GM18870 (cell line): ENCODE results near the gene BRD1.
"Not testable (repeated sequence)": the region's sequence is repeated elsewhere in the genome, so short reads cannot be mapped to it uniquely, and the experiment has no call there.

Experiments used
- ATAC-seq: cut with Tn5 transposase; IDR thresholded peaks from one replicate; pipeline ENCODE4 v1.9.1; 2021; ENCODE audit warnings: moderate library complexity; ENCODE audit not compliant: unreplicated experiment

The BRD1 gene

DNA sequence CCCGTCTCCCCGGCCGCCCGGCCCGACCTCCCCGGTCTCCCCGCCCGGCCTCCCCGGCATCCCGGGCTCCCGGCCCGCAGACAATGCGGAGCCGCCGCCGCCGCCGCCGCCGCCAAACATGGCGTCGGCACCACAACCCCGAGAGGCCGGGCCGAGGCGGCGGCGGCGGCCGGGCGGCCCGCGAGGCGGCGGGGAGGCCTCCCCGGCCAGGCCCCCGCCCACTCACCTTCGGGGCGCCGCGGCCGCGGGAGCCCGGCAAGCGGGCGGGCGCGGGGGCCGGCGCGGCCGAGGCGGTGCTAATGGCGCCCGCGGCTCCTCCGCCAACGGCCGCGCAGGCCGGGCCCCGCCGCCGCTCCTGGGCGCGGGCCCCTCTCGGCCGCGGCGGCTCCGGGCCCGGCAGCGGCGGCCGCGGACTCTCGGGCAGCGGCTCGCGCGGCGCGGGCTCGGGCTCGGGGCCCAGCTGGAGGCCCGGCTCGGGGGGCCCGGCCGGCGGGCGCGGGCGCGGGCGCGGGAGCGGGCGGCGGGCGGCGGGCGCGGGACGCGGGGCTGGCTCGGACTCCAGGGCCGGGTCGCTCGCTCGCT is 311 bp downstream of the BRD1 start:
- ATAC-seq: no peak

DNA sequence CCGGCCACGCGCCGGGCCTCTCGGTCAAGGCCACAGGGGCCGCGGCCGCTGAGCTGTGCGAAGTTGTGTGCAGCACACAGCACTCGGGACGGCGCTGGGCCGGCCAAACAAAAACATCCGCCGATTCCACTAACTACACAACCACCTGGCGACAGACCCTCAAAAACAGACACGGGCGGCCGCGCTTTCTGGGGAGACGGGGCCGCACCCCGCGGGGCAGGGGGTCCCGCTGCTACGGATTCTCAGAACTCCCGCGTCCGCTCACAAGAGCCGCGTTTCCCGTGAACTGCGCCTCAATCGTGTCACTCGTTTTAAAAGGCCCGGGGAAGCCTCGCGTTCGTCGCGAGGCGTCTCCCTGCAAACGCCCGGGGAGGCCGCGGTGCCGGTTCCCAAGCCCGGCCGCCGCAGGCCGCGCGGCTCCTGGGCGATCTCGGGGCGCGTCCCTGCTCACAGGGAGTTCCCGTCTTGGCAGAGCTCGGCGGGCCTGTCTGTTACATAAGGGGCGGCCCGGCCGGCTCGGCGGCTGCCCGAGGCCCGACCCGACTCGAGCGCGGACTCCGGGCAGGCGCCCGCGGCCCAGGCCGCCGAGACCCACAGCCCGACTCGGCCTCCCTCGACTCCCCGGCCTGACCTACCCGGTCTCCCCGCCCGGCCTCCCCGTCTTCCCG is 936 bp downstream of the BRD1 start:
- ATAC-seq: no peak

DNA sequence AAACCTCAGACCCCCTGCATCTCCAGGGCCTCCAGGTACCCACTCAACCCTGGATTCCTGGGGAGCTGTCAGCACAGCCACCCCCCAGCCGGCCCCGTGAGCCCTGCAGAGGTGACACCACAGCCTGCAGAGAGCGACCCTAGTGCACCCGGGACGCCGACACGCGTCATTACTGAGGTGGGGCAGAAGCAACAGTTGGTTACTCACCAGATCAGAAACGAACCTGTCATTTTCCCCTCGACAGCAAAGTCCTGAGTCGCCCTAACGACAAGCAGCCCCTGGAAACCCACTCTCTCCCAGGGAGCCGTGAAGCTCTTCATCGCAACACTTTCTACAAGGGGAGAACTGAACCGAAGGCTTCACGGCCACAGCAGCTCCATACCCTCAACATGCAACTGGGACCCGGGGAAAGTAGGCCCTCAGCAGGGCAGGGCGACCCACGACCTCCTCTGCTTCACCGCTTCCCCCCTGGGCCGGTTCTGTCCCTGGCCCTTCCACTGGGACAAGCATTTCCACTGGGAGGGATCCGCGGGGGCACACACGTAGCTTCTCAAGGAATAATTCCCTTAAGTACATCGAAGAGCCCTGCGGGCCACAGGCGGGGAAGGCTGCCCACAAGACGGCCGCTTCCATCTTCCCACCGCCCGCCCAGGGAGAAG is 1.6 kb downstream of the BRD1 start:
- ATAC-seq: no peak

DNA sequence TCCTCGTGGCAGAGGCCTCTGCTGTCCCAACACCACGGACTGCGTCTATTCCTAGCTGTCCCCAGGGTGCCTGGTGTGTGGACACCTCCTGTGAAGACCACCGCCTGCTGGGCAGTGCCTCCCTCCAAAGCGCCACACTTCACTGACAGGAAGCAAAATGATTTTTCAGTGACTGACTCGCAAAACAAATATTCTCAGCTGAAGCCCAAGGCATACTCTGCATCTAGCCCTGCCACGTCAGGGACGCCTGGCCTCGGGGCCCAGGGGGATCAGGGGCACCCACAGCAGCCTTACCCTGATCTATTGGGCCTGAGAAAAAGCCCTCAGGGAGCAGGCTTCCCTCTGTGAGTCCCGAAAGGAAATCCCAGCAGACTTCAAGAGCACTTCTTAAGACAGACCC is 2.2 kb downstream of the BRD1 start:
- ATAC-seq: no peak

DNA sequence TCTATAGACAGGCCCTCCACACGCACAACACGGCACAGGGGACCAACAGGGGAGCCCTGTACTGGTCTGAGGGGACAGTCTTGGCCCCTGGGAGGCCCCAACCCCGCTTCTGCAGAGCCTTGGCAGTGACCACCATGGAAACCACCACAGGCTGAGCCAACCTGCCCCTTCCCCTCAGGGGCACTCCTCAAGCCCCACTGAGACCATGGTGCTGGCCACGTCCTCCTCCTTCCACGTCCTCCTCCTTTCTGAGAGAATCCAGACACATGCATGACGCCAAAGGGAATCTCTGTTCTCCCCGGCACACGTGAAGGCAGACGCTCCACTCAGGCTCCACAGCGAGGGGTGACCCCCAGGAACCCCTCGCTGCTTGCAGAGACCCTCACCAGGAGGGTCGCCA is 2.7 kb downstream of the BRD1 start:
- no peak for ATAC-seq

DNA sequence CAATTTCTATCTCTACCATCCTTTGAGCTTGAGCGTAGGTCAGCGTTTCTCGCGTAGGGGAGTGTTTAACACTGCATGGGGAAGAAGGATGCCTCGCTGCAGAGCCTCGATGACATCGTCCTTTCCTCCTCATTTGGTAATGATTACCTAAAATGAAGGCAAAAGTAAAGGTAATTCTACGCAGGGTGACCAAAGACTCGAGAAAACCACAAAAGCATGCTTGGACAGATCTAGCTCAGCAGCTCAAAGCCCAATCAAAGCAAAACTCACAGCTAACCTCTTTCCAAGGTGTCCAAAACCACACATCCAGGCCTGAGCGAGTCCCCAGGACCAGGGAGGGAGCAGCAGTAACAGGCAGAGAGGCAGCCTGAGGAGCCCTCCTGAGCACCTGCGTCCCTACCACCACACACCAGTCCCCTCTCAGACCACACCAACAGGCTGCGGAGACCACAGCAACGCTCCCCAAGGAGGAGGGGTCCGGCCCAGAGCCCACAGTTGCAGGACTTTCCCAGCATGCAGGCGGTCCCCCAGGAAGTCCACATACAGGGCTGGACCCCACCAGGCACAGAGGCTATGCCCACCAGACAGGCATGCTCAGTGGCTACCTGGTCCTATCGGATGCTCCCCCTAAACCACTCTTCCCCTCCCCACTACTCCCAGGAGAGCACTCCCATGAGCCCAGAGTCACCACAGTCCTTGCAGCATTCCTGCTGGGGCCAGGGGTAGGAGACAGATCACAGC is 3.3 kb downstream of the BRD1 start:
- no peak for ATAC-seq

DNA sequence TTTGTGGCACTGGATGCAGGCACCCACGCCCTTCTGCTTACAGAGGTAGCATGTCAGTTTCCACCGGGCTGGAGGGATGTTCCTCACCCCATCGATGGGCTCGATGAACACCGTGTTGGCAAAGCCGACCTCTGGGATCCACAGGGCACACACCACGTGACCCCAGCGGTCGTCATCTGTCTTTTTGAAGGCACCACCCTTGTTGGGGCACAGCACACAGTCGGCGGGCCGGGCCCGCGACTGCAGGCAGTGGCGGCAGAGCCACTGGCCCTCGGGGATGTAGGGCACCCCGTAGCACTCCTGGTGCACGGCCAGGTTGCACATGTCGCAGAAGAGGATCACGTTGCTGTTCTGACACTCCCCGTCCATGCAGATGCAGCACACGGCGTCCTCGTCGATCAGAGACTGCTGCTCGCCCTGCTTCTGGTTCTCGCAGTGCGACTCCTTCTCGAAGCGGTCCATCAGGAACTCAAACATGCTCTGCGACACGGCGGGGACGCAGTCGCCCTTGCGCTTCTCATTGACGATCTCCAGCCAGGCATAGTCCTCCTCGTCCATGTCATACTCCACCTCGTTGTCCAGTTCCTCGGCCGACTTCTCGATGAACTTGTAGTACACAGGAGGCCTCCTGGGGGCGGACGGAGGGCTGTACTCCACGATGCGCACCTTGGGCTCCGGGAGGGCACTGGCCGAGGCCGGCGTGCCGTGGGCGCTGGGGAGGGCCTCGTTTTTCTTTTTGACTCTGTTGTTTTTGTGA is 4.2 kb downstream of the BRD1 start:
- no peak for ATAC-seq

DNA sequence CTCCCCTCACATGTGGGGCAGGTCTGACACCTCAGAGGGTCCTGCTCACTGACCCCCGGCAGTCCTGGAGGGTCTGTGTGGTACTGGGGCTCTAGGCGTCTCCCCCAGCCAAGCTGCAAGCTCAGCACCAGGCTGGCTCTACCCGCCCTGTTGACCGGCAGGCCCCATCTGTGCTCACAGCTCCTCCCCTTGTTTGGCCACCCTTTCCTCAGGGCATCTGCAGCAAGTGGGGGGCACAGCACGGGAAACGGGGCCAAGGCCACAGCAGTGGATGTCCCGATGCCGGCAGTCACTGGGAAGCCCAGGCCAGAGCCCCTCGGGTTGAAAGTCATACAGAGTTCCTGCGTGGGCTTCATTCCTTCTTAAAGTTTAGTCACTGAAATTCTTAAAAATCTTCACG is 5.9 kb downstream of the BRD1 start:
- not testable (repeated sequence) for ATAC-seq

DNA sequence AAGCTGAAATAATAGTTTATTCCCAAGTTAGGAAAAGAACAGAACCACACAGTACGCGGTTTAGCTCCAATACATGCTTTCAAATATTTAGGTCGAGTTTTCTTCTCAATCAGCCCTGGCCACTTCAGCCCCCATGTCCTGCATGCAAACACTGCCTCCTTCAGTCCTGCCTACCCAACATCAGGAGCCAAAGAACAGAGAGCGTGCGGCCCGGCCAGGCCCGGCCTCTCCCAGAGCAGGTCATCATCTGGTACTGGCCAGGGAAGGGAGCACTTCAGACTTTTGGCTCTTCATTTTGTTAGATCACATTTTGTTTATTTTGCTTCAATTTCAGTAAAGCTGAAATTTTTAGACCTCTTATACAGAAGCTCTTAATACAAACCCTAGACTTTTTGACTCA is 6.7 kb downstream of the BRD1 start:
- no peak for ATAC-seq

DNA sequence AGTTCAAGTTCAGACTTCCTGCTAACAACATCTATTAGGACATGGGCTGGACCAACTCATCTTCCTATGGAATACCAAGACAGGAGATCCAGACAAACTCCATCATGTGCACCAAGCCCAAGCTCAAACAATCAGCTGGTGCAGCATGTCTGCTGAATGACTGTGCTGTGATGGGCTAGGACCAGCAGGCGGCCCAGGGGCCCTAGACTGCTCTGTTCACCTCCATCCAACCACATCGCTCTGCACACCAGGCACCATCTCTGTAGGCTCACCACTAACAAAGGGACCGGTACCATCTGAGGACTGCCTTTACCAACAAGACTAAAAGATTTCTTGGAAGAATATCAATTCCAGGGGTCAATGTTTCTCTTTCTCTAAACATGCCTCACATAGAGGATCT is 10.3 kb downstream of the BRD1 start:
- ATAC-seq: no peak

DNA sequence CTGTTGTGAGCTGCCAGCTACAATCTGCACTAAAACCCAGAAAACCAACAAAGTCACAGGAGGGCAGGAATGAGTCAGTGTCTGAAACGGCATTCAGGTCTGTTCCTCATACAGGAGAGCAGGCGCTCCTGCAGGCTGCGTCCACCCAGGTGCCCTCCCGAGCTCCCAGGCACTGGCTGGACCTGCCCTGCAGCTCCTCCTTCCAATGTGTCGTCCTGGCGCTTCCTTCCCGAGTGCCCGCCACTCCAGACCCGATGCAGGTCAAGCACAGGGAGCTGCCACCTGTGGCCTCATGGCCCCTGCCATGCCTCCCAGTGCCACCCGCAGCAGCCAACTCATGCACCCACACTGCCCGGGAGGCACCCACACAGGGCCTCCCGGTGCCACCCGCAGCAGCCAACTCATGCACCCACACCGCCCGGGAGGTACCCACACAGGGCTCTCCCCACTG is 12.0 kb downstream of the BRD1 start:
- no peak for ATAC-seq

DNA sequence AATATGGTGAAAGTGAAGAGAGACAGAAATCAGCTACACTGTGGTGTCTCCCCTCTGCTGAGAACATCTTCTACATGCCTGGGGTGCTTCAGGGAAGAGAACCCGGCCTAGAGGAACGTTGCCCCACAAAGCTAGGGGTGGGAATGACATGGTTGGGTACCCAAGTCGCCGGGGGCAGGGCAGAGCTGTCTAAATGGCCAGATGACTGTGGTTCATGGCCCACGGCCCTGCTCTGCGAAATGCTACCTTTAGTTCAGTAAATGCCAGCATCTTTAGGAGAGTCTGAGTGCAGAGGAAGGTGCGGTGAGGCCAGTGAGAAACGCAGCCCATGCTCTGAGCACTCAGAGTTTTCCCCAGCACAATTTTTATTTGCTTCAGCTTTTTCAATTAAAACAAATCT is 12.8 kb downstream of the BRD1 start:
- ATAC-seq: no peak

DNA sequence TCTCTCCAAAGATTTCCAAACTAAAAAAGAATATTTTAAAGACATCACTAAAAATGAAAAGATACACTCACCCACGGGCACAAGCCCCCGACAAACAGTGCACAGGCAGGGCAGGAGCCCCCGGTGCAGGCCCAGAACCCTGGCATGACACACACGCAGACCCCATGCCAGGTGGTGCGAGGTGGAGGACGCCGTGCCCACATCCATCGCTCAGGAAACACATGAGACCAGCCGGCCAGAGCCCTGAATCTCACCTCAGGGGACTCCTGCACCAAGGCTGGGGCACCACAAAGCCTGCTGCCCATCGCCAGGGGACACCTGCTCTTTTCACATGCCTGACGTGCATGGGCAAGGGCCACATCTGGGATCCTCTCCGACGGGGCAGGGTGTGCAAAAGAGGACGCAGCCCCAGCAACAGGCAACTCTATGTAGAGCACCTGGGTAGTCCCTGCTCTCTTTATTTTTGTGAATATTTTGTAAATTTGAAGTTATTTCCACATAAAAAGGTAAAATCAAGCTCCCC is 13.4 kb downstream of the BRD1 start:
- no peak for ATAC-seq

DNA sequence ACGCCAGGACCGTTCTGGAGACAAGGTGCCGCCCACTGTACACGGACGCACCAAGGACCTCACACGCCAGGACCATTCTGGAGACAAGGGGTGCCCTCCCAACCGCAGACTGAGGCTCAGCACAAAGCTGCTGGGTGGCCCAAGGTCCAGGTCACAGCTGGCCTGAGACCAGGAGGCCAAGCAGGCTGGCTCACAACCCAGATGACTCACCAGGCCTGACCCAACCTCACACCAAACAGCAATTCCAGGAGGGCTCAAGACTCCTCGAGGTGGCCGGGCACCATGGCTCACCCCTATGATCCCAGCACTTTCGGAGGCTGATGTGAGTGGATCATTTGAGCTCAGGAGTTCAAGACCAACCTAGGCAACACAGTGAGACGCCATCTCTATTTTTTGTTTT is 14.8 kb downstream of the BRD1 start:
- ATAC-seq: no peak

DNA sequence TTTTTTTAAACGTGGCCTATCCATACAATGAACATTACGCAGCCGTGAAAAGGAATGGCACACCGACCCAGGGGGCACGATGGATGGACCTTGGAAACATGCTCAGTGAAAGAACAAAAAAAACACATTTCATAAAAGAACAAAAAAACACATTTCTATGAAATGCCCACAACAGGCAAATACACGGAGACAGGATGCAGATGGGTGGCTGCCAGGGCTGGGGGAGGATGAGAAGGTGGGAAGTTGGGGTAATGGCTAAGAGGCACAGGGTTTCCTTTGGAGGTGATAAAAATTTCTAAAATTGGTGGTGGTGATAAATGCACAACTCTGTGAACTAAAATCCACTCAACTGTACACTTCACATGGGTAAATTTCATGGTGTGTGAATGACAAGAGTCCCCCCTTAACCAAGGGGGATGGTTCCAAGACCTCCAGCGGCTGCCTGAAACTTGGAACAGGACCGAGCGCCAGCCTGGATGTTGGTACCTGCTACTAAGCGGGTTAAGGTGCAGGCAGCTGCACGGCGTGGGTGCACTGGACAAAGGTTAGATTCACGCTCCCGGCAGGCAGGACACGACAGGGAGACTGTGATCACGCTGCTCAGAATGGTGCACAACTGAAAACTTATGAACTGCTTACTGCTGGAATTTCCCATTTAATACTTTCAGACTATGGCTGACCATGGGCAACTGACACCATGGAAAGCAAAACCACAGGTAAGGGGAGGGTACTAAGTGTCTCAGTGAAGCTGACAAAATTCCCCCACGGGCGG is 16.5 kb downstream of the BRD1 start:
- ATAC-seq: no peak

DNA sequence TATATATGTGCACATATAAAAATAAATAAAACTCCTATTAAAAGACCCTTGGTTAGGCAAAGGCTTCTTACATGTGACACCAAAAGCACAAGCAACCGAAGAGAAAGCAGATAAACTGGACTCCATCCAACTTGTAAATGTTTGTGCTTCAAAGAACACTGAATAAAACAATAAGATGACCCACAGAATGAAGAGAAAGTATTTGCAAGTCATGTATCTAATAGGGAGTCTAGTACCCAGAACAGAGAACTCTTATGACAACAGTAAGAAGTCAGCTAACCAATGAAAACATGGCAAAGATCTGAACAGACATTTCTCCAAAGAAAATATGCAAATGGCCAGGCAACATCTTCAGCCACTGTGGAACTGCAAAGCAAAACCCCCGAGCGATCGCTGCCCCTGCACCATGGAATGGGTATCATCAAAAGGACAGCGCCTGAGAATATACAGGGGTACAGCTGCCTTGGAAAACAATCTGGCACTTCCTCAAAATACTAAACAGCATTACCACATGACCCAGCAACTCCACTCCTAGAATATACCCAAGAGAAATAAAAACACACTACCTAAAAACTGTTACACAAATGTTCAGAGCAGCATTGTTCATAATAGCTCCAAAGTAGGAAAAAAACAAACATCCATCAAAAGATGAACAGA is 17.2 kb downstream of the BRD1 start:
- no peak for ATAC-seq

DNA sequence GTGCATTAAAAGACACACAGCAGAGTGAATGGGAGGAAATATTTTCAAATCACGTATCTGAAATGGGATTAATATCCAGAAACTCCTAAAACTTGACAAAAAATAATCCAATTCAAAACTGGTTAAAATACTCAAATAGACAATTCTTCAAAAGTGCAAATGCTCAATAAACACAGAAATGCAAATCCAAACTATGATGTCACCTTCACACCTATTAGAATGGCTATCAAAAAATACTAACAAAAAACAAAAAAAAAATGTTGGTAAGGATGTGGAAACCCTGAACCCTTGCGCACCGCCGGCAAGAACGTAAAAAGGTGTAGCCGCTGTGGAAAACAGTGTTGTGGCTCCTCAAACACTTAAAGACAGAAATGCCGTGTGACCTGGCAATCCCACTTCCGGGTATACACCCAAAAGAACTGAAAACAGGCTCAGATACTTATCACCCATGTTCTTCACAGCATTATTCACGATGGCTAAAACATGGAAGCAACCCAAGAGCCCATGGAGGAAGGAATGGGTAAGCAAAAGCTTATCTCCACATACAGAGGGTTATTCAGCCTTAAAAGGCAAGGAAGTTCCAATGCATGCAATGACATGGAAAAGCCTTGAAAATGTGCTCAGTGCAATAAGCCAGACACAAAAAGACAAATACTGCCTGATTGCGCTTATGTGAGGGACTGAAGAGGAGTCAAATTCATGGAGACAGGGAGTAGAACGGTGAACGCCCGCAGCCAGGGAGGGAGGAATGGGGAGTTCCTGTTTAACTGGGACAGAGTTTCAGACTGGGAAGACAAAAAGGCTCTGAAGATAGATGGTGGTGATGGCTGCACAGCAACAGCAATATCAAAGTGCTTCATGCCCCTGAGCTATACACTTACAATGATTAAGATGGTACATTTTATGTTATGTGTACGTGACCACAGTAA is 19.6 kb downstream of the BRD1 start:
- no peak for ATAC-seq

DNA sequence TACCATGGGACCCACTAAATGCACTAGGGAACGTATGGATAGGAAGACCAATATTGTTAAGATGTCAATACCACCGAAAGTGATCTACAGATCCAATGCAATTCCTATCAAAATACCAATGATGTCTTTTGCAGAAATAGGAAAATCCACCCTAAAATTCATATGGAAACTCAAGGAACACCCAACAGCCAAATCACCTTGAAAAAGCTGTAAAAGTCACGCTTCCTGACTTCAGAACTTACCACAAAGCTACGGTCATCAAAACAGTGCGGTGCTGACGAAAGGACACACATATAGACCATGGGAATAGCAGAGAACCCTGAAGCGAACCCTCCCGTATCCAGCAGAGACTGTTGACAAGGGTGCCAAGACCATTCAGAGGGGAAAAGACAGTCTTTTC is 20.5 kb downstream of the BRD1 start:
- no peak for ATAC-seq
